ENCODE measurements around the gene TRAF3IP1.

TRAF3IP1 gene

DNA sequence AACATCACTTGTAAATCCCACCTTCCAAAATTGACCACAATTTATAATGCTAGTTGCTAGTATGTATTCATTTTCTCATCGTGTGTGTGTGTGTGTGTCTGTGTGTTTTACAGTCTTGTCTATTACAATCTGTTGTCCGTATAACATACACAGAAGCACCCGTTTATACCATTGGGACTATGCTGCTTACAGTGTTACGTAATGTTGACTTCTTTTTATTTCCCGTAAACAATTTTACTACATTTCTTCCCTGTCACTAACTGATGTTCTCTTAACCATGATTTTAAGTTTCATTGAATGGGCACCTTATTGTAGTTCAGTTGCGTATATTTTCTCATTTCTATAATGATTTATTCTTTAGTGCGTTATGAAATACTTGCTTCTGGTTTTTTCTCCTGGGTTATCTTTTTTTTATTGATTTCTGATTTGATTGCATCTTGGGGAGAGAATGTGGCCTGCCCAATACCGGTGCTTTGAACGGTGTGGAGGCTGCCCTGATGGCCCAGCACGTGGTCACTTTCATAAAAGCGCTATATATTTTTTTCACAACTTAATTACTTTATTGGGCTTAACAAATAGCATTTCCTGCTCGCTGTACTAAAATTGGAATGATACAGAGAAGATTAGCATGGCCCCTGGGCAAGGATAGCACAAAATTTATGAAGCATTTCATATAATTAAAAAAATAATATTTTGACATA, 91.9 kb downstream of the TRAF3IP1 start:
- no peak for DNase-seq

DNA sequence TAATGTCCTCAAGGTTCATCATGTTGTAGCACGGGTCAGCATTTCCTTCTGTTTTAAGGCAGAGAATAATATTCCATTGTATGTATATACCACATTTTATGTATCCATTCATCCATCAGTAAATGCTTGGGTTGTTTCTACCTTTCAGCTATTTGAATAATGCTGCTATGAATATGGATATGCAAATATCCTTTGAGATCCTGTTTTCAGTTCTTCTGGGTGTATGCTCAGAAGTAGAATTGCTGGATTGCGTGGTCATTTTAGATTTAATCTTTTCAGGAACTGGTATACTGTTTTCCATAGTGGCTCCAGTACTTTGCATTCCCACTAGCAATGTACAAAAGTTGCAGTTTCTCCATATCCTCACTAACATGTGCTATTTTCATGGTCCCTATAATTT, 93.0 kb downstream of the TRAF3IP1 start:
- no peak for DNase-seq

DNA sequence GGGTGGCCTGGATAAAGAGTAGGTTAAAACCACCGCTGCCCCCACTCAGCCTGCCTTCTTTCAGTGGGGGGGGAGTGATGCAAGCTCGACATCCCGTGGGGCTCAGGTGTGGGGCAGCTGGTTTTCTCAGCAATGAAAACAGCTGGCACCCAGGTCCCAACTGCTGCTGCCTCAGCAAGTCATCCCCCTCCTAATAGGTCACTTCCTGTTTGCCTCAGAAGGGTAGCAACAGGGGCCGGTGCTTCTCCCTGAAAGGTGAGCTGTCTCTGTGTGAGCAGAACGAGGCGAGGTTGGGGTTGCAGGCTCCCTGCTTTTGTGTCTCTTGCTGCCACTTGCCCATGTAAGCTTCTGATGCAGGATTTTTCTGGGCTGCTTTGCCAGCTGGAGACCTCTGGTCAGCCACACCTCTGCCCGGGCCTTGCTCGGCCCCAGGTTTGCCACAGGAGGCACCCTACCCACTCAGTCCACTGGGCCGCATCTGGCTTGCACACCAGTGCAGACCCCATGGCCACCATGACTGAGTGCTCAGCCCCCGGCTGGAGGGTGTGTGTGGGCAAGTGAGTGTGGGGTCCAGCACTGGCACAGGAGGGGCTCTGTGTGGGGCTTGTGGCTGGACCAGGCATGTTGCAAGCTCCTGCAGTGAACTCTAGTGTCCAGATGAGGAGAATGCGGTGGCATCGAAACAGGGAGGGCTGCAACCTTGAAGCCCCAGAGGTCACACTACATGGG, 94.9 kb downstream of the TRAF3IP1 start:
- no peak for DNase-seq

DNA sequence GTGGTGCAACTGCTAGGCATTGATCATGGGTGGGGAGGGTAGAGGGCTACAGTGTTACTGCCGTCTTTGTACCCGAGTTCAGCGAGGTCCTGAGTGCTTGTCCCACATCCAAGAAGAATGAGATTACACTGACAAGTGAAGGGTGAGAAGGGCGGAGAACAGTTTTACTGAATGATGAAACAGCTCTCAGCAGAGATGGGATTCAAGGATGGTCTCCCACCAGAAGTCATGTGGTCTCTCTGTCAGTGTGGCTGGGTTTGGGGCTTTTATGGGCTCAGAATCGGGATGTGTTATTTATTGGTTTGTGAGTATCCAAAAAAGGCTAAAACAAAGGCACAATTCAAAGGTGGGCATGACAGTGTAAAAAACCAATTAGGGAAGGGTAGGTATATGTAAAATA, 95.6 kb downstream of the TRAF3IP1 start:
- no peak for DNase-seq

DNA sequence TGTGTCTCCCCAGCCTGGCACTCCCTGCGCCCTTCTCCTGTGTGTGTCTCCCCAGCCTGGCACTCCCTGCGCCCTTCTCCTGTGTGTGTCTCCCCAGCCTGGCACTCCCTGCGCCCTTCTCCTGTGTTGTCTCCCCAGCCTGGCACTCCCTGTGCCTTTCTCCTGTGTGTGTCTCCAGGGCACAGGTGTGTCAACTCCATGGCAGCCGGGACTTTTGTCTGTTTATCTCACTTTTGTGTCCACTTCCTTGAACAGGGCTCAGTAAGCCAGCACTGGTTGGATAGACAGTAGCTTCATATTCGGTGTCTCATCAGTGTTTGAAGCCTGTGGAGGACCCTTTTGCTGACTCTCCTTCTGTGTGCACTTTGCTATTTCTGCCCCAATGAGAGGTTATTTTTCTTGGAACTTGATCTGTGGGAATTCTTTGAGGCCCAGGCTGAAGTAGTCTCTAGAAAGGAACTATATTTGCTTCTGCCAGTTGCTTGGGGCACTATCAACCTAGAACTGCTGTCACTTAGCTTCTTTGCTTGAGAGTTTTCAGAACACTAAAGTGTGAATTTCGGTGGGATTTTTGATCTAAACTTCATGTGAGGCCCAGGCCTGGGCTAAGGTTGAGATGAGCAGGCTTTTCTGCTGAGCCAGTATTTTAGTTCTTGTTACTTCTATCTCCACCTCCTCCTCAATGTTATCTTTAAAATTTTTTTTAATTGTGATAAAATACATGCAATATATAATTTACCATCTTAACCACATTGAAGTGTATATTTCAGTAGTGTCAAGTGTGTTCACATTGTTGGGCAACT, 98.1 kb downstream of the TRAF3IP1 start:
- no peak for DNase-seq

DNA sequence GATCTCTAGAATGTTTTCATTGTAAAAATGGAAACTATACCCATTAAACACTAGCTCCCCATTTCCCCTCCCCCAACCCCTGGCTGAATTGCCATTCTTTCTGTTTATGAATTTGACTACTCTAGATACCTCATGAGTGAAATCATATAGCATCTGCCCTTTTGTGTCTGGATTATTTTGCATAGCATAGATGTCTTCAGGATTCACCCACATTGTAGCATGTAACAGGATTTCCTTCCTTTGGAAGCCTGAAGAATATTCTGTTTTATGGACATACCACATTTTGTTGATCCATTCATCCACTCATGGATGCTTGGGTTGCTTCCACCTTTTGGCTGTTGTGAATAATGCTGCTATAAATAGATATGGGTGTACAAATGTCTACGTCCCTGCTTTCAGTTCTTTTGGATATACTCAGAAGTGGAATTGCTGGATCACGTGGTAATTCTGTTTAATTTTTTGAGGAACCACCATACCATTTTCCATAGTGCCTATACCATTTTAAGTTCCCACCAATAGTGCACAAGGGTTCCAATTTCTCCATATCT, 98.8 kb downstream of the TRAF3IP1 start:
- DNase-seq: no peak

DNA sequence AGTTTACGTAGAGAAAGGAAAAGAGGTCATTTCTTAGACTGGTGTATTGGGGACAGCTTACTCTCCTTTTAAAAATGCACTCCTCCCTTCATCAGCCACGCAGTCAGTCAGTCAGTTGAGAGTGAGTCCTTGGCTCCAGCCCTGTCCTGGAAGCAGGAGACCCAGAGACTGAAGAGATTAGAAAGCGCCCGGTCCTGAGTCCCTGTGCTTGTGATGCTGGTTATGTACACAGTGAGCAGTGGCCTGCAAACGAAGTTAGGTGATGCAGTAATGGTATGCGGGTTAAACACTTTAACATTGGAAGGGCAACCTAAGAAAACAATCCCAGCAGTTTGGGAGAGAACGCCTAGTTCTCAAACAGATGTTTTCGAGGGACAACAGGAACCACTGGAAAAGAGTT, 100.1 kb downstream of the TRAF3IP1 start:
- no peak for DNase-seq

DNA sequence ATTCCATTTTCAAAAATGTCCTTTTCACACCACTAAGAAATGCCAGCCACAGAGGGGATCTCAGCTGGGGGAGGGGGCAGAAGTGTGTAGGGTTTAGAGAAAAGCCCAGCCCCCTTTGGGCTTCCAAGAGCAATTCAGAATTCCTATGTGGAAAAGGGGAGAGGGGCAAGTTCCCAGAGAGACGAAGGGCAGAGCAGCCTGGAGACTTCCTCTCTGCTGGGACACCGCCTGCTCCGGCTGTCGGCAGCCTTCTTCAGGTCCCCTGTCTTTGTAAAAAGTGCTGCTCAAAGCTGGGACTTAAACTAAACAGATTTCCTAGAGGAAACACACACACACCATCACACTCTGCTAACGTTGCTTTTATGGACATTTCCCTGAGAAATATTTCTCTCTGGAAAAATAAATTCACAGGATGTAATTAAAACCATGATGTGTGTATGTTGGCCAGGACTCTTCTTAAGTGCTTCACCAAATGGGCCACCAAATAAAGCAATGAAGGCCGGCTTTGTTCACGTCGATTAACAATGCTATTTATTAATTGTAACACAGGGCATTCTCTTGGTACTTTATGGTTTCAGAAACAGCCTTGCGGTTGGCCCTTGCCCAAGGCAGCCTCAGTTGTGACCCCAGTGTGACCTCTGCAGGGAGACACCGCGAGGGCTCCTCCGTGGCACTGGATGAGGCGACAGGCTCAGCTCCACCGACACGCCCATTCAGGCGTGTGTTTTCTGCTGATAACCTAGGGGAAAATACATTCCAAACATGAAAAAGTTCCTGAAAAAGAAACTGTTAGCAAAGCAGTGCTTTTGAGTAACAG, 100.8 kb downstream of the TRAF3IP1 start:
- DNase-seq: no peak

DNA sequence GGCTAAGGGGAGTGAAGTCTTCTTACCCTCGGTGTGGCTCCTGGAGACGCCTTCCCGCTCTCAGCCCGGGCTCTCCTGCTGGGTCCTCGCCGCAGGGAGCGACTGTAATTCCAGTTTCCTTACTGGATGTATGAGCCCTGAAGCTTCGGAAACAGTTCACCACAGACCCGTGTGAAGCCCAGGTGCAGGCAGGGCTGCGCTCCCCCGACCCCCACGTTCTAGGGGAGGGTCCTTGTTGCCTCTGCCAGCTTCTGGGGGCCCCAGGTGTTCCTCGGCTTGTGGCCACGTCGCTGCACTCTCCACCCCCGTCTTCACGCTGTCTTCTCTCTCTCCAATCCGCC, 101.3 kb downstream of the TRAF3IP1 start:
- DNase-seq: no peak

DNA sequence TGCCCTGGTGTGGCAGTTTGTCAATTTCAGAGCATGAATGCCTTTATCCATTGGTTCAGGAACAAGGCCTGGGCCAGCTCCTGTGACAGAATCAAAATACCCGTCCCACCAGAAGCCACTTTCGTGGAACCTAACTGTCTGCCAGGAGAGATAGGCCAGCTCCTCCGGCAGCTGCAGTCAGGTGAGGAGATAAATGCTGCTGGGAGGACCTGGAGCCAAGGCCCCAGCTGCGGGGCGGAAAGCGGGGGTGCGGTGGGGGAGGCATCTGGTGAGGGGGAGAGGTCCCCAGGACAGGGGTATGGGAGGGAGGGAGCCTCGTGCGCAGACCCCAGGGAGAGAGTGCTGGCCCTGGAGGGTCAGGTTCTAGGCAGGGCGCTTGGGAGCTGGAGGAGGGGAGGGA, 102.0 kb downstream of the TRAF3IP1 start:
- no peak for DNase-seq

DNA sequence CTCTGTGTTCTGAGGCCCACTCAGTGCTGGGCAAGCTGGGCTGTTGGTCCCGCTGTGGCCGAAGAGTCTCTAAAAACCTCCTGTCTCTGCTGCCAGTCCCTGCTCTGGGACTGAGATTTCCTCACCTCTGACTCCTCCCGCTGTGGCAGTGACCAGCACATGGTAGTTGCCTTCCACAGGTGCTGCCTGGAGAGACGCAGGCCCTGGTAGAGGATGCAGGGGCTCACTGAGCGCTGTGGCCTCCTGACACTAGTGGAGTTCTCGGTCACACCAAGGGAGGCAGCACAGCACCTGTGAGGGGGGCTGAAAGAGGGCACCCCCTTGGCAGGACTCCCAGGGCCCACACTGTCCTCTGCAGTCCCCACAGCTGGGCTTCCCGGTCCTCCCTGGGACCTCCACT, 102.6 kb downstream of the TRAF3IP1 start:
- no peak for DNase-seq

DNA sequence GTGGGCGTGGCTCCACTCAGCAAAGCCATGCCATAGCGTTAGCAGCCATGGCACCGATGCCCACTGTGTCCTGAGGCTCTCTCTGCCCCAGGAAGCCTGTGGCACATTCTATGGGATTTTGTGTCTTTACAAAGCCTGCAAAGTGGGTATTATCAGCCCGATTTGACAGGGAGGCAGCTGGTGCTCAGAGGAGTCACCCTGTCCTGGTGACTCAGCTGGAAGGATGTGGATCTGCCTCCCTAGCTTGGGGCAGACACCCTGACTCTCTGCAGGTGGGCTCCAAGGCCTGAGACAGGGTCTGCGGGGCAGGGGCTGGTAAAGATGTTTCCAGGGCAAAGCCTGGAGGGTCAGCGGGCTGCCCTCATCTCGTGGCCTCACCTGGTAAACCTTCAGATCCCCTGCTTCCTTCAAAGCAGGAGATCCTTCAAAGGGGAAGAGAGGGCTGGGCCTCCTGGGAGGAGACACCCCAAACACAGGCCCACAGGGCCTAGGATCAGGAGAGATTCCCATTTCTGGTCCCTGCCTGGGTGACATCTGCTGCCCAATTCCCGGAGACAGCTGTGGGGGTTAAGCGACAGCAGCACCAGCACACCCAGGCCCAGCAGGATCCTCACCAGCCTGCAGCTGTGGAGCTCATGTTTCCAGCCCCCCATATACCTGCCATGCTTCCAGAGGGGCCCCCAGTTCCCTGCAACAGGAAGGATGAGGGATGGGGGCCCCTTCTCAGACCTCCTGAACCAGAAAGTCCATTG, 103.4 kb downstream of the TRAF3IP1 start:
- DNase-seq: no peak

DNA sequence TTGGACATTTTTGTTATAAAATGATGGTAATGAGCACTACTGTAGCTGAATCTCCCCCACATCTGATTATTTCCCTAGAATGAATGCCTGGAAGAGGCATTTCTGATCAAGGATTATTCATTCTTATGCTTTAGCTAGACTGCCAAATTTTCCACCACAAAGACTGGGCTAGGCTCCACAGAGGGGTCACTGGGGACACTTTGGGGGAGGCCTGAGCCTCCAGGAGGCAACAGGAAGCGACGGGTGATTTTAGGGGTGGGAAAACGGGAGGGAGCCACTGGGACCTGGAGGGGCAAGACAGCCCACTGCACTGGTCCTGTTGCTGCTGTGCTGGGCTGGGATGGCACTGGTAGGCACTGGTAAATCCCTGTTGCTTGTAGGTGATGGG, 104.0 kb downstream of the TRAF3IP1 start:
- no peak for DNase-seq

DNA sequence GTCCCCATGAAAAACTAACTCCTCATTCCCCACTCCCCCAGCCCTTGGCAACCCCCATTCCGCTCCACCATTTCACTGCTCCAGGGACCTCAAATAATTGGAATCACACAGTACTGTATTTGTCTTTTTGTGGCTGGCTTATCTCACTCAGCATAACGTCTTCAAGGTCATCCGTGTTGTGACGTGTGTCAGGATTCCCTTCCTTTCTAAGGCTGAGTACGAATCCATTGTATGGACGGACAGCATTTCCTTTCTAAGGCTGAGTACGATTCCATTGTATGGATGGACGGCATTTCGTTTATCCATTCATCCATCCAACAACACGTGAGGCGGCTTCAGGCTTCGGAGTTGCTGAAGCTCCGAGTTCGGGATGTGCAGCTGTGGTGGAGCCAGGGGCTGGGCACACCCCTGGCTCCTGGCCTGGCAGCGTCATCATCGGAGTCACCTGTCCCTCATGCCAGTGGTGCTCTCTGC, 105.2 kb downstream of the TRAF3IP1 start:
- DNase-seq: no peak

DNA sequence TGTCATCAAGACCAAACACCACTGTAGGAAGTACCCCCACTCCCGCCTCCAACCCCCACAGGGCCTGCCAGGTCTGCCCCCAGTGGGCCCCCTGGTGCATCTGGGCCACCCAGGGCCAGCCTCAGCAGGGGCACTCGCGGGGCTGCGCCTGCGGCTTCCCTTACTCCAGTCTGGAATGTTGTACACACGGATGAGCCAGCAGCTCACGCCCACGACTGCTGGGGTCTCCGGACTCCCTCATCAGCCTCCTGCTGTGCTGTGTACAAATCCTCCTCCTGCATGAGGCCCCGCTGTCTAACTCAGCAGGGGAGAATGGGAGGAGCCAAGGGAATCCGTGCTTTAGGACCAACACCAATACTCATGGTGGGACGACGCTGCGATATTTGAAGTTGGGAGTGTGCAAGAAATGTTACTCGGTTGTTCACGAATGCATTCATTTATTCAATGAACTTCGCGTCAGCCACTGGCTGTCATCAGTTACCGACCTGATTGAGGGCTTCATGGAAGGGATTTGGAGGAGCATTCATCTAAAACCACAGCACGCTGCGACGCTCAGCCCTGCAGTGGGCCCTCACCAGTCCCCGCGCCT, 105.8 kb downstream of the TRAF3IP1 start:
- no peak for DNase-seq

DNA sequence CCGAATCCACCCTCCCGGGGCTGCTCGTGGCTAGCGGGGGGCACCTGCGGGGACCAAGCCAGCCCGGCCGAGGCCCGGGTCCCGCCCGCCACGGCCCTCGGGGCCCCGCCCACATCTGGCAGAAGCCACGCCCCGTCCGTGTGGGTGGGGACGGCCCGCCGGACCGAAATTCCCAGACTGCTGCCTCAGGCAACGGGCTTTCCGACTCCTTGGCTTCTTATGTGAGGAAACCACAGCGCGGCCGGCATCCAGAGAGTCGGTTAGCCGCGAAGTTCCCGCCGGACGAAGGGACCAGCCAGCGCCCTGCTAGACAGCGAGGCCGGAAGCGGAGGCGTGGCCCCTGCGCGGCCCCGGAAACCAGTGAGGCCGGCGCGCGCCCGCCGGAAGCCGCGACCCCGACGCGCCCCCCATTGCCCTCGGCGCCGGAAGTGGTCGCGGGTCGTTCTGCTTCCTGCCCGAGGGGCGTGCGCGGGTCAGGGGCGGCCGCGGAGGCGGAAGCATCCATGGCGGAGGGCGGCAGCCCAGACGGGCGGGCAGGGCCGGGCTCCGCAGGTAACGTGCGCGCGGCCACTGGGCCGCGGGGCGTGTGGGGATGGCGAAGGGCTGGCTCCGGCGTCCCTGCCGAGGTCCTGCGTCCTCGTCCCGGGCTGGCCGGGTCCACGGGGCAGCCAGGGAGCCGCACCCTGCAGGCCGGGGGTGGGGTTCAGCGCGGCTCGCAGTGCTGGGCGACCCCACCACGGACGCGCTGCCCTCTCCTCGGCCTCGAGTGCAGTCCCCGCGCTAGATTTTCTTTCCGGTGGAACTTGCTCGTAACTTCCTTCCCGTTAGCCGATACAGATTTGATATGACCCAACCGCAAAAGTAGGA, 106.5 kb downstream of the TRAF3IP1 start, which contains the start of gene ASB1:
ASB1 (plus strand) TSS at position 360 of the 867 bp plus-strand sequence; CDS start at position 504, 144 bp downstream.
- DNase-seq: no peak

DNA sequence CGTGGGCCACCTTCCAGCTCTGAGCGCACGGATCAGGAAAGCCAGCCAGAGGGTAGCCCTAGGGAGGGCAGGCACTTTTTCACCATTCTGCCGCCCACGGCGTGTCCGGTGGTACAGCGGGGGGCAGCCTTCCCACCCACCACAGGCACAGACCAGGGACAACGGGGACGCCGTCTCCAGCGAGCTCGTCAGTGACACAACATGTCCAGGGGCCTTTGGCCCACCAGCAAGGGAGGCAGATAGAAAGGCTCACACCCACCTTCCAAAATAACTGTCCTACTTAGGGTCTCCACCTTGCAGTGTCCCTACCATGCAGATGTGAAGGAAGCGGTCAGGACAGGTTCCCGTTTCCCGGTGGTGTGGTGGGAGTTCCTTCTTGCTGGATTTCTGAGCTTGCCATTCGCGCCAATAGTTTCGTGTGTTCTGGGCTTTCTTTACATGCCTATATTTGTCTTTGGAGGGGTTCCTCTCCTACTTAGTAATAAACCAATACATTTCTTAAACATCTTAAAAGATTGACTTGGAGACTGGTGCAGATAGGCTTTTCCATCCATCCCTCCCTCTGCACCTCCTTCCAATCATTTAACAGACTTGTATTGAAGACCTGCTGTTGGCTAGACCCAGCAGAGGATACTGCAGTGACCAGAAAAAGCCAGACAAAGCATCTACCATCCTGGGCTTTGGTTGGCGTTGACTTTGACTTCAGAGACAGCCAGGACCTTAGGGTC, 107.3 kb downstream of the TRAF3IP1 start:
- no peak for DNase-seq

DNA sequence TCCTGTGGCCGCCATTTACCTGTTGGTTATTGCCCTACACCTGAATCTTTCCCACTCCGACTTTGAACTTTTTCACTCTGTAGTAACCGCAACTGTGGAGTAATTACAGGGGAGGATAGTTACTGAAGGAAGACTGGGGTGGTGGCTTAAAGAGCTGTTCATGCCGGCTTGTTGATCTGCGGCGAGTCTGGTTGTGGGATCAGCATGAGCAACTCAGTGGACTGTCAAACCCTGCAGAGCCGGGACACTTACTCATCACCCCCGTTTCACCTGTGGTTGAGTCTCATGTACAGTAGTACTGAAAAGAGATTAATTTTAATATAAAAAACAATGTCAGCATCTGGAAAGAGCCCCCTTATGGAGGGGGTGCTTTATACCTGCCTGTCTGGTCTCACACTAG, 108.5 kb downstream of the TRAF3IP1 start:
- no peak for DNase-seq

DNA sequence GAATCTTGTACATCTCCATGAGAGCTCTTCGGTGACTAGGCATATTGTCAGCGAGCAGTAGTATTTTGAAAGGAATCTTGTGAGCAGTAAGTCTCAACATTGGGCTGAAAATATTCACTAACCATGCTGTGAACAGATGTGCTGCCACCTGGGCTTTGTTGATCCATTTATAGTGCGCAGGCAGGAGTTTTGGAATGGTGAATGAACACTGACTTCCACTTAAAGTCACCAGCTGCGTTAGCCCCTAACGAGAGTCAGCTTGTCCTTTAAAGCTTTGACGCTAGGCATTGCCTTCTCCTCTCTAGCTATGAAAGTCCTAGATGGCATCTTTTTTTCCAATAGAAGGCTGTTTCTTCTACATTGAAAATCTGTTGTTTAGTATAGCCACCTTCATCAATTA, 110.5 kb downstream of the TRAF3IP1 start:
- no peak for DNase-seq

DNA sequence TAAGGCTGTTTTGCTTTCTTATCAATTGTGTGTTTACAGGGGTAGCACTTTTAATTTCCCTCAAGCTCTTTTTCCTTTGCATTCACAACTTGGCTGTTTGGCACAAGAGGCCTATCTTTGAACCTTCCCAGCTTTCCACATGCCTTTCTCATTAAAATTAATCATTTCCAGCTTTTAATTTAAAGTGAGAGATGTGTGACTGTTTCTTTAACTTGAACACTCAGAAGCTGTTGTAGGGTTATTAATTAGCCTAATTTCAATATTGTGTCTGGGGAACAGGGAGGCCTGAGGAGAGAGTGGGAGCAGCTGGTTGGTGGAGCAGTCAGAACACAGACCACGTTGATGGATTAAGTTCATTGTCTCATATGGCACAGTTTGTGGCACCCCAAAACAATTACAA, 111.1 kb downstream of the TRAF3IP1 start:
- DNase-seq: no peak
